ENCODE results near the gene GRAP.
"Not testable (repeated sequence)": the region's sequence is repeated elsewhere in the genome, so short reads cannot be mapped to it uniquely, and the experiment has no call there.

Gene GRAP

GRCh38 chr17:19042369-19042768 lies 4.4 kb downstream of the GRAP start:
- DNase-seq (ENCODE audit: low spot score), result not testable (repeated sequence)

- not testable (repeated sequence) for DNase-seq (ENCODE audit: low spot score)
Measured at GRCh38 chr17:19041871-19042270, 4.9 kb downstream of the GRAP start.

- DNase-seq (ENCODE audit: low spot score), result not testable (repeated sequence)
Measured at GRCh38 chr17:19040350-19040749, 6.4 kb downstream of the GRAP start.

DNA sequence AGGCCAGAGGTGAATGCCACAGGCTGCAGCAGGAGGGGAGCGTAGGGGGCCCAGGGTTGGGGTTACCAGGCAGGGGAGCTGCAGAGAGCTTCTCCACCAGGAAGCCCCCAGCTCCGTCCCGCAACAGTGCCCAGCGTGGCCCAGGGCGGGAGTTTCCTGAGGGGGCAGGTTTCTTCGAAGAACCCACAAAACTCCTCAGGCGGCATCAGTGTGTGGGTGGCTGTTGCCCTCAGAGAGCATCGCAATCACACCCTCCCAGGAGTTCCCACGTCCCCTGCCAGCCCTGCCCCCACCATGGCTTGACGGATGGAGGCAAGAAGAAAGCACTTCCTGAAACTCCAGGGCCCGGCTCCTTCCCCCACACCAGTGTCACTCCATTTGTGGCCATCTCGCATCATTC lies 8.0 kb downstream of the GRAP start:
- DNase-seq (ENCODE audit: low spot score), result not testable (repeated sequence)

- not testable (repeated sequence) for DNase-seq (ENCODE audit: low spot score)
Measured at GRCh38 chr17:19038007-19038406, 8.8 kb downstream of the GRAP start.

- not testable (repeated sequence) for DNase-seq (ENCODE audit: low spot score)
Measured at GRCh38 chr17:19037547-19037946, 9.2 kb downstream of the GRAP start.

DNA sequence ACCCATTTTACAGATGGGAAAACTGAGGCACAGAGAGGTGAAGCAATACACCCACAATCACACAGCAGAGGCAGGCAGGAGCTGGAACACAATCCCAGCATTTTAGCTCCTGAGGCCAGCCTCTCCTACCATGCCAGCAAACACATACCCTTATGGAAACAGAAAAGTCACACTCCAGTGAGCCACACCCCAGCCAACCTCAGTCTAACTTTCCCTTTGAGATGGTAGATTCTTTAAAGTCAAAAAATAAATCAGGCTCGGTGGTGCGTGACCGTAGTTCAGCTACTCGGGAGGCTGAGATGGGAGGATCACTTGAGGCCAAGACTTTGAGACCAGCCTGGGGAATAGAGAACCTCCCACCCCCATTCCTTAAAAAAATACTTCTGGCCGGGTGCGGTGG lies 10.6 kb downstream of the GRAP start:
- DNase-seq (ENCODE audit: low spot score), result not testable (repeated sequence)

DNA sequence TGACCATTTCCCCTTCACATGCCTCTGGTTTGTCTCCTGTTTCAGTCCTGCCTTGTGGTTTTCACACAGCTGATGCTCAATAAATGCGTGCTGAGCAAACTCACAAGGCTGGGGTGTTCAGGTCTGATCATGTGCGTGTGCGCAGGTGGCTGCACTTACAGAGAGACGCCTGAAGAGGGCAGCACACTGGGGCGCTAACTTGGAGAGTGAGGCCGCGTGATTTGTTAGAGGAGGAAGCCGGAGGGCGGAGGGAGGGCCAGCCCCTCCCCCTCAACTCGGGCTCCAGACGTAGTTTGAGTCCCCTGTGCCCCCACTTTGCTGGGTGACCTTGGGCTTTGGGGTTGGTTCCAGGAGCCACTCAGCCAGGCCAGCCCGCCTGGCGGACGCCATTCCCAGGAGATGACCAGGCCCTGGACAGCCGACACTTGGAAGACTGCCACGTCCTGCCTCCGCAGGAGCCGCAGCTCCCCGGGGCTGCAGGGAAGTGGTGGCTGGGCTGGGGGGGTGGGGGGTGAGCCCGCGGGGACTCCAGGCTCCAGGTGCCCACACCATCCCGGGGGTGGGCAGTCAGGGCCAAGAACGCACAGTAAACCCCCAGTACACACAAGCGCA lies 14.3 kb downstream of the GRAP start:
- not testable (repeated sequence) for DNase-seq (ENCODE audit: low spot score)

- DNase-seq (ENCODE audit: low spot score), result not testable (repeated sequence)
Measured at GRCh38 chr17:19031729-19032128, 15.0 kb downstream of the GRAP start.

- DNase-seq (ENCODE audit: low spot score), result not testable (repeated sequence)
Measured at GRCh38 chr17:19030771-19031449, 15.8 kb downstream of the GRAP start.

DNA sequence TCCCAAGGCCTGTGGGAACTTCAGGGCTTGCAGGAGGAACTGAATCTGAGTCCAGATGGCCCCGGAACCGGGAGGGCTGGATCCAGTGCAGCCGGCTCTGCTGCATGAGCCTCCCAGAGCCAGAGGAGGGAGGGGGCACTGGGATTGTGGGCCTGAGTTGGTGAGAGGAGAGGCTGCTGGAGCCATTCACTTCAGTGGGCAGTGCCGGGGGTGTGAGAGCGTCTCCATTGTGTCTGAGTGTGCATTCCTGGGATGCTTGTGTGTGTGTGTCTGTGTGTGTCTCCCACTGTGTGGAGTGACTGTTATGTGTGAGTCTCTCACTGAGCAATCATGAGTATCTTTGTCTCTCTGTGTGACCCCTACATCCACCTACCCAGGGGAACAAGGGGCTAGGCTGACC lies 17.0 kb downstream of the GRAP start:
- DNase-seq (ENCODE audit: low spot score), result not testable (repeated sequence)

GRCh38 chr17:19028671-19029070 lies 18.1 kb downstream of the GRAP start:
- DNase-seq (ENCODE audit: low spot score), result not testable (repeated sequence)

GRCh38 chr17:19024101-19025078 lies 22.4 kb downstream of the GRAP start:
- DNase-seq (ENCODE audit: low spot score), result no peak

- DNase-seq (ENCODE audit: low spot score), result no peak
Measured at GRCh38 chr17:19023209-19023999, 23.4 kb downstream of the GRAP start.

DNA sequence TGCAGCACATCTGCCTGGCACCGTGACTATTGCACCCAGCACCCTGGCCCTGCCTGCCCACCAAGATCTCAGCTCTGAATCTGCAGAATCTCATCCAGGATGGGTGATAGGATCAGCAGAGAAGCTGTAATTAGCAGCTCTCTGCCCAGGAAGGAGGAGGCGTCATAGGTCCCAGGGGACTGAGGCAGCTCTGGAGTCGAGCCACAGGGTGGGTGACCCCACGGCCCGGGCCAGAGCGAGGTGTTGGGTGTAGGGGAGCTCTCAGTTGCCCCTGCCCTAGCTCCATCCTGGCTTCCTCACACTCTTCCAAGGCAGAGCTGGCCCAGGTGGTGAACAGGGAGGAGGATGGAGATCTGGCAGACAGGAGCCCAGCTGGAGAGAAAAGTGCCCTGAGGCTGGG lies 24.0 kb downstream of the GRAP start:
- DNase-seq (ENCODE audit: low spot score), result no peak

DNA sequence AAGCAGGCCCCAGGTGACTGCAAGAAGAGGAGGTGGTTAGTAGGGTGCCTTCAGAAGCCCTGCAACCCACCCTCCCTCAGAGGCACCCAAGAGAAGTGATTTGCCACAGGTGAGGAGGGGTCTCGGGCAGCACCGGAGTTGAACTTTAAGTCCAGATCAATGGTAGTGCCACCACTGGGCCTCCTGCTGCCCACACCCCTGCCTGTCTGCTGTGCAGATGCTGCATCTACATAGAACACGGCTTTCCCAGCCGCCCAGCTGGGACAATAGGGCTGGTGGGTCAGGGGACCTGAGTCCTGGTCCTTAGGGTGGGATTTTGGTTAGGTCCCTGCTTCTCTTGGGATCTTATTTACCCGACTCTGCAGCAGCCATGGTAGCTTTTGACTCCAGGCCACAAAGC lies 24.6 kb downstream of the GRAP start:
- no peak for DNase-seq (ENCODE audit: low spot score)

GRCh38 chr17:19021622-19022083 lies 25.1 kb downstream of the GRAP start:
- DNase-seq (ENCODE audit: low spot score), result no peak

- not testable (repeated sequence) for DNase-seq (ENCODE audit: low spot score)
Measured at GRCh38 chr17:19021011-19021621, 25.6 kb downstream of the GRAP start.

GRCh38 chr17:19020016-19020415 lies 26.7 kb downstream of the GRAP start:
- DNase-seq (ENCODE audit: low spot score), result no peak

- DNase-seq (ENCODE audit: low spot score), result no peak
Measured at GRCh38 chr17:19019041-19019941, 27.5 kb downstream of the GRAP start.

Measured in pons (tissue), 1 donor.